ENCODE data around the gene PASD1.

DNA sequence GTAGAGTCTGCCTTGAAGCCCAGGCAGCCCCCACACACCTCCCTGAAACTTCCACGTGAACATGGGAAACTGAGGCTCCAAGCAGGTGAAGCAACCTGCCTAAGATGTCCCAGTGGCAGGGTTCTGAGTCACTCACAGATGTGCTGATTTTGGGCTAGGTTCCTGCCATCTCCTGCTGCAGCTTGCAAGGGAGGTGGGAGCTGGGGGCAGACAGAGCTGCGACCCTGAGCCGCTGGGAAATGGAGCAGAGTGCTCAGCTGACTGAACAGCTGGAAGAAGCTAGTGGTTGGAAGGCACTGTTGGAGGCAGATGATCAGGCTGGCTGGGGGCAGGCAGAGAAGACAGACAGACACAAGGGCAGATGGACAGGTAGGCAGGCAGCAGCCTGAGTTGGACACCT, 148.8 kb downstream of the PASD1 start:
- TF ChIP-seq CTCF (IDR thresholded peaks at IDR 0.05) (no peak), POLR2A (IDR thresholded peaks at IDR 0.05) (no peak)
